Adrenal gland (tissue), 5 donors: ENCODE measurements around the gene HPN.

Experiments
- POLR2A ChIP-seq, 2 donors: fragments of 450-650 bp; IDR thresholded peaks; one replicate each; pipeline ENCODE4 v1.6.1; 2017; ENCODE audit warnings: antibody characterized with exemption in 2 of 2, mild to moderate bottlenecking in 2 of 2, moderate library complexity in 1 of 2
- TF ChIP-seq, protein P1 (sequence below), 6 experiments: fragments of 450-650 bp in 4 of 6; fragments of 200-600 bp in 2 of 6; sonication (generic) in 1 of 6; IDR thresholded peaks; 1 replicate in 5 of 6; 2 replicates in 1 of 6; pipeline versions ENCODE4 v1.5.1 to v1.8.0; 2016 to 2021; ENCODE audit warnings: antibody characterized with exemption in 6 of 6, mild to moderate bottlenecking in 2 of 6, moderate library complexity in 1 of 6
- donor health status: DM: no; HTN: no; CAD: no.

DNA sequence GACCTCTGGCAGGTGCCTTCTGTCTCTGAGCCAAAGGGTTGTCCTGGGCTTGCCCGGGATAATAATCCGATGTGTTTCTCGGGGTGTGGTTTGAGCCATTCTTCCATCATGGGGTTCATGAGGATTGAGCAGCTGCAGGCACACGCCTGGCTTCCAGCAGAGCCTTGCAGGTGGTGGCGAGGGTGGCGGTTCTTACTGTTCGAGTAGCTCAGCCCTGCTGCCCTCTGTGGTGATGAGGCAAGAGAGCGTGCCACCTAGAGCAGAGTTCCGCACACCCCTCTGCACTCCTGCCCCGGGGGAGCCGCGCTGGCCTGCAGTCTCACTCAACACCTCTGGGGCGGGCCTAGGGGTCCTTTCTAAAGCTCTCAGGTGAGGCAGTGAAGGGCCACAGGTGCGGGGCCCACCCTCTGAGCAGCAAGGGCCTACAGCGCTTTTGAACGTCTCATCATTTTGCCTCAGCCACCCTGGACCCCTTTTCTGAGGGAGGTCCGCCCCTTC lies 7.5 kb upstream of the HPN start:
- TF ChIP-seq, protein P1, sequence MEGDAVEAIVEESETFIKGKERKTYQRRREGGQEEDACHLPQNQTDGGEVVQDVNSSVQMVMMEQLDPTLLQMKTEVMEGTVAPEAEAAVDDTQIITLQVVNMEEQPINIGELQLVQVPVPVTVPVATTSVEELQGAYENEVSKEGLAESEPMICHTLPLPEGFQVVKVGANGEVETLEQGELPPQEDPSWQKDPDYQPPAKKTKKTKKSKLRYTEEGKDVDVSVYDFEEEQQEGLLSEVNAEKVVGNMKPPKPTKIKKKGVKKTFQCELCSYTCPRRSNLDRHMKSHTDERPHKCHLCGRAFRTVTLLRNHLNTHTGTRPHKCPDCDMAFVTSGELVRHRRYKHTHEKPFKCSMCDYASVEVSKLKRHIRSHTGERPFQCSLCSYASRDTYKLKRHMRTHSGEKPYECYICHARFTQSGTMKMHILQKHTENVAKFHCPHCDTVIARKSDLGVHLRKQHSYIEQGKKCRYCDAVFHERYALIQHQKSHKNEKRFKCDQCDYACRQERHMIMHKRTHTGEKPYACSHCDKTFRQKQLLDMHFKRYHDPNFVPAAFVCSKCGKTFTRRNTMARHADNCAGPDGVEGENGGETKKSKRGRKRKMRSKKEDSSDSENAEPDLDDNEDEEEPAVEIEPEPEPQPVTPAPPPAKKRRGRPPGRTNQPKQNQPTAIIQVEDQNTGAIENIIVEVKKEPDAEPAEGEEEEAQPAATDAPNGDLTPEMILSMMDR (IDR thresholded peaks at IDR 0.05), result no peak
- no peak for TF ChIP-seq POLR2A (IDR thresholded peaks at IDR 0.05)
